ENCODE measurements around the gene ITGA8. TPM values are rescaled to one million over a fixed set of nuclear protein-coding genes. Genes with fewer than 3 reads are reported as not detected.

The ITGA8 gene
- total and polyA plus RNA-seq, 7 donors, result 0.47 to 5.0 (median 1.4) TPM

DNA sequence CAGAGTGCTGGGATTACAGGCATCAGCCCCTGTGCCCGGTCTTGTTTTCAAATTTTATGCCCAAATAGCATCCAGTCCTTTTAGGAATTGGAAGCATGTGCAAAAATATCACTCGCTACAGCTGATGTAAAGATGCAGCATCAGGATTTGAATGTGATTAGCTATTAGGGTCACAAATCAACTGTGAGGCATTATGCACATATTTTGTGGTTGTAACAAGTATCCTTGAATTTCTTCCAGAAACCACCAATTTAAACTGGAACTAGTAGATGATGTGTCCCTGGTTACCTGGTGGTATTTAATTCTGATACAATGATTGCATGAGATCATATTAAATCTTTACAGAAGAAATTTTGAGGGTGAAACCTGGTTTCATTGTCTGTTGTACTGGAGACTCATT lies 41.0 kb upstream of the ITGA8 start:
- ATAC-seq, result no peak
- Histone ChIP-seq H3K4me1 (no peaks in the 10 kb centered on the region), H3K9me3 (no peaks in the 10 kb centered on the region), H3K27ac (no peak overlapping the region), H3K4me3 (no peak overlapping the region), H3K36me3 (ENCODE audit: insufficient read depth in 1 of 2, low read depth in 1 of 2) (no peaks in the 10 kb centered on the region), H3K27me3 (ENCODE audit: insufficient read depth in 3 of 3, low read length in 2 of 3) (no peaks in the 10 kb centered on the region)
- TF ChIP-seq CTCF (IDR thresholded peaks at IDR 0.05), result no peak
- WGBS, 3 donors, result 90 to 100% (median 97%) methylated on average over 2 of the region's 2 CpGs
- DNase-seq, result no peak
- intact Hi-C loops (cut with DNase I), result no loop called here

DNA sequence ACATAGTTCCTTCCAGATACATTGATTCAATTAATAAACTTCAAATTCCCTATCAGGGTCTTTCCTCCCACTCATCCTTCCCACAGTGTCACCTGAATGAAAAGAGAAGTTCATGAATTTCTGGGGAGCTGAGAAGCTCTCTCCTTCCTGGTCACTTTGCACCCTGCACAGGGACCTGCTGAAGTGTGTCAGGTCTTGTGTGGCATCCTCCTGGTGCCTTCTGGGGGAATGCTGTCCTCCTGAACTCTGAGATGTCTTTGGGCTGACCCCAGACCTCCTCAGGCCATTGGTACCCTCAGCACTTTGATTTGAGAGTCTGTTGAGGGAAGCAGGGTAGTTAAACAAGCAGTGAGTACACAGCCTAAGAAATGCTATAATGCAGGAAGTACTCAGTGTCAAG lies 39.5 kb upstream of the ITGA8 start:
- Histone ChIP-seq H3K27ac (no peak overlapping the region), H3K9me3 (no peaks in the 10 kb centered on the region), H3K27me3 (ENCODE audit: insufficient read depth in 3 of 3, low read length in 2 of 3) (no peaks in the 10 kb centered on the region), H3K4me1 (no peaks in the 10 kb centered on the region), H3K36me3 (ENCODE audit: insufficient read depth in 1 of 2, low read depth in 1 of 2) (no peaks in the 10 kb centered on the region), H3K4me3 (no peak overlapping the region)
- ATAC-seq, result no peak
- DNase-seq, result no peak
- intact Hi-C loops (cut with DNase I), result no loop called here
- no peak for TF ChIP-seq CTCF (IDR thresholded peaks at IDR 0.05)

GRCh38 chr10:15758618-15759017 lies 38.9 kb upstream of the ITGA8 start:
- no peak for DNase-seq
- intact Hi-C loops (cut with DNase I), result no loop called here
- Histone ChIP-seq H3K4me3 (no peak overlapping the region), H3K36me3 (ENCODE audit: insufficient read depth in 1 of 2, low read depth in 1 of 2) (no peaks in the 10 kb centered on the region), H3K27me3 (ENCODE audit: insufficient read depth in 3 of 3, low read length in 2 of 3) (no peaks in the 10 kb centered on the region), H3K9me3 (no peaks in the 10 kb centered on the region), H3K27ac (no peak overlapping the region), H3K4me1 (no peaks in the 10 kb centered on the region)
- ATAC-seq, result no peak
- WGBS, 3 donors, result 41 to 59% (median 42%) methylated on average over 5 of the region's 5 CpGs
- TF ChIP-seq CTCF (IDR thresholded peaks at IDR 0.05), result no peak

- Histone ChIP-seq H3K27ac (no peak overlapping the region), H3K27me3 (ENCODE audit: insufficient read depth in 3 of 3, low read length in 2 of 3) (no peaks in the 10 kb centered on the region), H3K4me1 (no peaks in the 10 kb centered on the region), H3K4me3 (no peak overlapping the region), H3K36me3 (ENCODE audit: insufficient read depth in 1 of 2, low read depth in 1 of 2) (no peaks in the 10 kb centered on the region), H3K9me3 (no peaks in the 10 kb centered on the region)
- DNase-seq (no peak), ATAC-seq (no peak)
- no peak for TF ChIP-seq CTCF (IDR thresholded peaks at IDR 0.05)
- intact Hi-C loops (cut with DNase I), result no loop called here
- WGBS, 3 donors, result 14 to 28% (median 20%) methylated on average over 2 of the region's 2 CpGs
These were observed 35.2 kb upstream of the ITGA8 start for GRCh38 chr10:15754937-15755336.

GRCh38 chr10:15751046-15751445 lies 31.3 kb upstream of the ITGA8 start:
- Histone ChIP-seq H3K36me3 (ENCODE audit: insufficient read depth in 1 of 2, low read depth in 1 of 2) (no peaks in the 10 kb centered on the region), H3K9me3 (no peaks in the 10 kb centered on the region), H3K27me3 (ENCODE audit: insufficient read depth in 3 of 3, low read length in 2 of 3) (no peaks in the 10 kb centered on the region), H3K4me3 (no peak overlapping the region), H3K27ac (no peak overlapping the region), H3K4me1 (no peaks in the 10 kb centered on the region)
- ATAC-seq (no peak), DNase-seq (no peak)
- WGBS, 3 donors, result 38 to 62% (median 43%) methylated on average over 5 of the region's 5 CpGs
- TF ChIP-seq CTCF (IDR thresholded peaks at IDR 0.05), result no peak
- intact Hi-C loops (cut with DNase I), result no loop called here
